HG03460 (cell line): ENCODE data around the gene TIGD7.
"Not testable (repeated sequence)": the region's sequence is repeated elsewhere in the genome, so short reads cannot be mapped to it uniquely, and the experiment has no call there.

Source experiments
- ATAC-seq: cut with Tn5 transposase; IDR thresholded peaks from one replicate; pipeline ENCODE4 v1.9.1; 2021; ENCODE audit not compliant: unreplicated experiment

TIGD7 gene

GRCh38 chr16:3282730-3283542 is 22.3 kb downstream of the TIGD7 start, which contains the start of gene ZNF263:
Gene ZNF263, plus strand, starts transcription at chr16:3283491. Its CDS starts 328 bp downstream, at chr16:3283819.
- peak; percentile 83 for ATAC-seq

- ATAC-seq, result peak; percentile 22
These were observed 23.0 kb downstream of the TIGD7 start for GRCh38 chr16:3282103-3282729.

- no peak for ATAC-seq
These were observed 23.9 kb downstream of the TIGD7 start for GRCh38 chr16:3281222-3281820.

GRCh38 chr16:3276679-3277078 is 28.6 kb downstream of the TIGD7 start:
- no peak for ATAC-seq

- ATAC-seq, result no peak
These were observed 30.3 kb downstream of the TIGD7 start for GRCh38 chr16:3274947-3275346.

- no peak for ATAC-seq
These were observed 30.7 kb downstream of the TIGD7 start for GRCh38 chr16:3274490-3274889.

- ATAC-seq, result not testable (repeated sequence)
These were observed 33.9 kb downstream of the TIGD7 start for GRCh38 chr16:3271281-3271680.

- ATAC-seq, result not testable (repeated sequence)
These were observed 34.5 kb downstream of the TIGD7 start for GRCh38 chr16:3270718-3271117.

GRCh38 chr16:3268294-3268693 is 36.9 kb downstream of the TIGD7 start:
- no peak for ATAC-seq

GRCh38 chr16:3266873-3267537 is 38.2 kb downstream of the TIGD7 start:
- no peak for ATAC-seq

- ATAC-seq, result peak; percentile 87
These were observed 40.8 kb downstream of the TIGD7 start for GRCh38 chr16:3264137-3265036.

- ATAC-seq, result no peak
These were observed 42.7 kb downstream of the TIGD7 start for GRCh38 chr16:3262517-3262916.

- no peak for ATAC-seq
These were observed 45.4 kb downstream of the TIGD7 start for GRCh38 chr16:3259836-3260235.

GRCh38 chr16:3256866-3257465 is 48.3 kb downstream of the TIGD7 start:
- ATAC-seq, result no peak

GRCh38 chr16:3256146-3256865 is 48.9 kb downstream of the TIGD7 start, which contains the start of gene MEFV:
Gene MEFV, minus strand, starts transcription at chr16:3256633. Its CDS starts 46 bp downstream, at chr16:3256587.
- ATAC-seq, result no peak

GRCh38 chr16:3254309-3254708 is 50.9 kb downstream of the TIGD7 start:
- ATAC-seq, result no peak

- no peak for ATAC-seq
These were observed 52.3 kb downstream of the TIGD7 start for GRCh38 chr16:3252967-3253366.

GRCh38 chr16:3249451-3249850 is 55.8 kb downstream of the TIGD7 start:
- ATAC-seq, result no peak

GRCh38 chr16:3249020-3249419 is 56.2 kb downstream of the TIGD7 start:
- no peak for ATAC-seq
